ENCODE measurements around the gene NCKAP5.

NCKAP5 gene

DNA sequence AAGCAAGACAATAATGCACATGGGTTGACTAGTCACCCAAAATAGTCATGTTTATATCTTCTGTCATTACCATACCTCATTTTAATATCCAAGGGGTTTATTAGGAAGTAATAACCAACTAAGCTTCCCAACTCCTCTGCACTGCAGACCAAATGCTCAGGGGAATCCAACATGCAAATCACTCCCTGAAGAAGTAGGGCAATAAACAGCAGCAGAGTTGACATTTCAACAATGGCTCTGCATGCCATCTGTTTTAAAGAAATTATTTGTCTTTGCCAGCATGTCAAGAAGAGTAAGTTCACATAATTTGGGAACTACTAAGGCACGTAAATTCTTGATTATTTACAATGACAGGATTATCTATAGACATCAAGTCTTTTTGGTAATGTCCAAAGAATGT is 813.9 kb downstream of the NCKAP5 start:
- no peak overlapping the region for H3K27ac ChIP-seq (replicated peaks)
- no peaks in the 10 kb centered on the region for H3K27me3 ChIP-seq (ENCODE audit: insufficient read depth, poor library complexity, severe bottlenecking)
- DNase-seq (ENCODE audit: low read depth in 1 of 2, low spot score in 1 of 2): no peak
- H3K4me3 ChIP-seq (replicated peaks; ENCODE audit: insufficient read depth, low read length): no peak overlapping the region
- TF ChIP-seq SPI1 (IDR thresholded peaks at IDR 0.05; ENCODE audit: borderline replicate concordance, low read depth) (no peak), POLR2AphosphoS5 (IDR thresholded peaks at IDR 0.05; ENCODE audit: low read depth) (no peak), GABPA (IDR thresholded peaks at IDR 0.05; ENCODE audit: low read depth) (no peak)
- TF ChIP-seq, protein P1, sequence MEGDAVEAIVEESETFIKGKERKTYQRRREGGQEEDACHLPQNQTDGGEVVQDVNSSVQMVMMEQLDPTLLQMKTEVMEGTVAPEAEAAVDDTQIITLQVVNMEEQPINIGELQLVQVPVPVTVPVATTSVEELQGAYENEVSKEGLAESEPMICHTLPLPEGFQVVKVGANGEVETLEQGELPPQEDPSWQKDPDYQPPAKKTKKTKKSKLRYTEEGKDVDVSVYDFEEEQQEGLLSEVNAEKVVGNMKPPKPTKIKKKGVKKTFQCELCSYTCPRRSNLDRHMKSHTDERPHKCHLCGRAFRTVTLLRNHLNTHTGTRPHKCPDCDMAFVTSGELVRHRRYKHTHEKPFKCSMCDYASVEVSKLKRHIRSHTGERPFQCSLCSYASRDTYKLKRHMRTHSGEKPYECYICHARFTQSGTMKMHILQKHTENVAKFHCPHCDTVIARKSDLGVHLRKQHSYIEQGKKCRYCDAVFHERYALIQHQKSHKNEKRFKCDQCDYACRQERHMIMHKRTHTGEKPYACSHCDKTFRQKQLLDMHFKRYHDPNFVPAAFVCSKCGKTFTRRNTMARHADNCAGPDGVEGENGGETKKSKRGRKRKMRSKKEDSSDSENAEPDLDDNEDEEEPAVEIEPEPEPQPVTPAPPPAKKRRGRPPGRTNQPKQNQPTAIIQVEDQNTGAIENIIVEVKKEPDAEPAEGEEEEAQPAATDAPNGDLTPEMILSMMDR (IDR thresholded peaks at IDR 0.05; ENCODE audit: insufficient read depth, low read length): no peak
- TF ChIP-seq, protein P2, sequence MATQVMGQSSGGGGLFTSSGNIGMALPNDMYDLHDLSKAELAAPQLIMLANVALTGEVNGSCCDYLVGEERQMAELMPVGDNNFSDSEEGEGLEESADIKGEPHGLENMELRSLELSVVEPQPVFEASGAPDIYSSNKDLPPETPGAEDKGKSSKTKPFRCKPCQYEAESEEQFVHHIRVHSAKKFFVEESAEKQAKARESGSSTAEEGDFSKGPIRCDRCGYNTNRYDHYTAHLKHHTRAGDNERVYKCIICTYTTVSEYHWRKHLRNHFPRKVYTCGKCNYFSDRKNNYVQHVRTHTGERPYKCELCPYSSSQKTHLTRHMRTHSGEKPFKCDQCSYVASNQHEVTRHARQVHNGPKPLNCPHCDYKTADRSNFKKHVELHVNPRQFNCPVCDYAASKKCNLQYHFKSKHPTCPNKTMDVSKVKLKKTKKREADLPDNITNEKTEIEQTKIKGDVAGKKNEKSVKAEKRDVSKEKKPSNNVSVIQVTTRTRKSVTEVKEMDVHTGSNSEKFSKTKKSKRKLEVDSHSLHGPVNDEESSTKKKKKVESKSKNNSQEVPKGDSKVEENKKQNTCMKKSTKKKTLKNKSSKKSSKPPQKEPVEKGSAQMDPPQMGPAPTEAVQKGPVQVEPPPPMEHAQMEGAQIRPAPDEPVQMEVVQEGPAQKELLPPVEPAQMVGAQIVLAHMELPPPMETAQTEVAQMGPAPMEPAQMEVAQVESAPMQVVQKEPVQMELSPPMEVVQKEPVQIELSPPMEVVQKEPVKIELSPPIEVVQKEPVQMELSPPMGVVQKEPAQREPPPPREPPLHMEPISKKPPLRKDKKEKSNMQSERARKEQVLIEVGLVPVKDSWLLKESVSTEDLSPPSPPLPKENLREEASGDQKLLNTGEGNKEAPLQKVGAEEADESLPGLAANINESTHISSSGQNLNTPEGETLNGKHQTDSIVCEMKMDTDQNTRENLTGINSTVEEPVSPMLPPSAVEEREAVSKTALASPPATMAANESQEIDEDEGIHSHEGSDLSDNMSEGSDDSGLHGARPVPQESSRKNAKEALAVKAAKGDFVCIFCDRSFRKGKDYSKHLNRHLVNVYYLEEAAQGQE (IDR thresholded peaks at IDR 0.05; ENCODE audit: insufficient replicate concordance, low read depth): no peak

- no peak overlapping the region for H3K4me3 ChIP-seq (replicated peaks; ENCODE audit: insufficient read depth, low read length)
- TF ChIP-seq SPI1 (IDR thresholded peaks at IDR 0.05; ENCODE audit: borderline replicate concordance, low read depth): no peak
- TF ChIP-seq, protein P2 (IDR thresholded peaks at IDR 0.05; ENCODE audit: insufficient replicate concordance, low read depth): no peak
- TF ChIP-seq, protein P1 (IDR thresholded peaks at IDR 0.05; ENCODE audit: insufficient read depth, low read length): no peak
- no peak for TF ChIP-seq POLR2AphosphoS5 (IDR thresholded peaks at IDR 0.05; ENCODE audit: low read depth)
- TF ChIP-seq GABPA (IDR thresholded peaks at IDR 0.05; ENCODE audit: low read depth): no peak
- no peak overlapping the region for H3K27ac ChIP-seq (replicated peaks)
- H3K27me3 ChIP-seq (ENCODE audit: insufficient read depth, poor library complexity, severe bottlenecking): no peaks in the 10 kb centered on the region
- DNase-seq (ENCODE audit: low read depth in 1 of 2, low spot score in 1 of 2): no peak
Observed at GRCh38 chr2:132752421-132753206, 815.6 kb downstream of the NCKAP5 start.

- Histone ChIP-seq H3K27me3 (ENCODE audit: insufficient read depth, poor library complexity, severe bottlenecking) (no peaks in the 10 kb centered on the region), H3K27ac (replicated peaks) (no peak overlapping the region), H3K4me3 (replicated peaks; ENCODE audit: insufficient read depth, low read length) (no peak overlapping the region)
- TF ChIP-seq SPI1 (IDR thresholded peaks at IDR 0.05; ENCODE audit: borderline replicate concordance, low read depth) (no peak), GABPA (IDR thresholded peaks at IDR 0.05; ENCODE audit: low read depth) (no peak), POLR2AphosphoS5 (IDR thresholded peaks at IDR 0.05; ENCODE audit: low read depth) (no peak)
- TF ChIP-seq, protein P2 (IDR thresholded peaks at IDR 0.05; ENCODE audit: insufficient replicate concordance, low read depth): no peak
- TF ChIP-seq, protein P1 (IDR thresholded peaks at IDR 0.05; ENCODE audit: insufficient read depth, low read length): no peak
- DNase-seq (ENCODE audit: low read depth in 1 of 2, low spot score in 1 of 2): no peak
Observed at GRCh38 chr2:132751836-132752235, 816.4 kb downstream of the NCKAP5 start.

Data from HL-60 (cell line).